Measurements from ENCODE around the gene HGFAC.

GRCh38 chr4:3439391-3439790 is 2.4 kb upstream of the HGFAC start:
- no peak for TF ChIP-seq POLR2A (IDR thresholded peaks at IDR 0.05; ENCODE audit: low read depth, low read length)
- TF ChIP-seq PAX5 (IDR thresholded peaks at IDR 0.05; ENCODE audit: insufficient read depth, low read length, severe bottlenecking), result no peak
- no peak for TF ChIP-seq TAF1 (IDR thresholded peaks at IDR 0.05; ENCODE audit: low read depth, low read length)

Data from GM12891 (cell line).